ENCODE measurements around the gene PEAK1. TPM values are rescaled to one million over a fixed set of nuclear protein-coding genes. Genes with fewer than 3 reads are reported as not detected.

PEAK1 gene
- total RNA-seq, 4 donors from 2014 or later = 37.8 to 75.3 (median 55.0) TPM

GRCh38 chr15:77224352-77224751, 195.6 kb downstream of the PEAK1 start:
- ATAC-seq (ENCODE audit: low FRiP score) (no peak), DNase-seq (ENCODE audit: low spot score) (no peak)
- no peak for TF ChIP-seq CTCF (IDR thresholded peaks at IDR 0.05)

DNA sequence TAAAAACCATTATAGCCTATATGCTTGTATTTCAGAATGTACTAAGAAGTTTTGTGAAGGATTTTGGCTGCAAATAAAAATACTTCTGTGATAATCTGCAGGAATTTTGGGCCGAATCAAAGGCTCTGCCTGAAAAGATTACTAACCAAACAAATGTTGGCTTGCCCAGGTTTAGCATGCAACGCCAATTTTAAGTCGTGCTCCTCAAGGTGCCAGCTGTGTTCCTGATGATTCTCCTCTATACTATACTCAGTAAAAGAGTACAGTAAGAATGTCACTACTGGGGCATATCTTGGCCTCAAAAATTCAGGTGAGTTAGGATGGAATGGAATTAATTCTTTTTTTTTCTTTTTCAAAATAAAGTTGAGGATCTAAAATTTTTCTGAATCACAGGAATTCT, 198.2 kb downstream of the PEAK1 start:
- no peak for ATAC-seq (ENCODE audit: low FRiP score)
- no peak for TF ChIP-seq CTCF (IDR thresholded peaks at IDR 0.05)
- no peak for DNase-seq (ENCODE audit: low spot score)

GRCh38 chr15:77221174-77221573, 198.7 kb downstream of the PEAK1 start:
- DNase-seq (ENCODE audit: low spot score) (no peak), ATAC-seq (ENCODE audit: low FRiP score) (no peak)
- no peak for TF ChIP-seq CTCF (IDR thresholded peaks at IDR 0.05)

DNA sequence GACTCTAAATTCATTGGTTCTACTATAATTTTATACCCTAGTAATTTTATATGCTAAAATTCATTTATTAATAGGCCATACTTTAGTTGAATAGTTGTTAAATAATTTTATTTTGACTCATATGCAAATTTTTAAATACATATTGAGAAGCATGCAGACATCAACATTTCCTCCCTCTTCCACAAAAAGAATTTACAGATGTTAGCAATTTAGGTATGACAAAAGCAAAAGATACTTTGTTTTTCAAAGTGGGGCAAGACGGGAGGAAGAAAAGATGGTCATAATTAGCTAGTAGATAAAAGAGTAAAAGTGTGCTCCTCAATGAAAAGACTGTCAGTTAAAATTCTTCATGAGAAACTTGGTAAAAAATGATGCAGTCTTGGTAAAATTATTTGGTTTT, 200.1 kb downstream of the PEAK1 start:
- no peak for DNase-seq (ENCODE audit: low spot score)
- no peak for ATAC-seq (ENCODE audit: low FRiP score)
- no peak for TF ChIP-seq CTCF (IDR thresholded peaks at IDR 0.05)

DNA sequence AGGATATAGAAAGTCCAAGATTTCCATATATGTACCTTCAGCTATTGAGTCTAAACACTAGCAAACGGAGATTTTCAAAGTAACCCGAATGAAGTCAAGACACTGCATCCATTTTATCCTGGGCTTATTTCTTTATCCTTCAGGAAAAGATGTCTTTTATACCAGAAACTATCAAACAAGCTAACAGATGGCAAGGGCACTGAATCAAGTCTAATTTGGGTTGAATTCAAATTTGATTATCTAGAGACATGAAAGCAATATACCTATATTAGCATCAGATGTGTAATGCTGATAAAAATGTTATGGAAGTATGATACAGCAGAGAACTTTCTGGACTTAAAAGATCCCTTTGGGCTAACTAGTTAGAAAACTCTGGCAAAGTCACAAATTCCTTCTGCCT, 210.7 kb downstream of the PEAK1 start:
- no peak for TF ChIP-seq CTCF (IDR thresholded peaks at IDR 0.05)
- DNase-seq (ENCODE audit: low spot score) (no peak), ATAC-seq (ENCODE audit: low FRiP score) (no peak)

- TF ChIP-seq CTCF (IDR thresholded peaks at IDR 0.05) = no peak
- DNase-seq (ENCODE audit: low spot score) (no peak), ATAC-seq (ENCODE audit: low FRiP score) (no peak)
Measured at GRCh38 chr15:77208241-77208640, 211.7 kb downstream of the PEAK1 start.

GRCh38 chr15:77201665-77202064, 218.2 kb downstream of the PEAK1 start:
- DNase-seq (ENCODE audit: low spot score) = no peak
- TF ChIP-seq CTCF (IDR thresholded peaks at IDR 0.05) = no peak
- ATAC-seq (ENCODE audit: low FRiP score) = no peak

All from omental fat pad (tissue), 4 donors.